ENCODE results near the gene ECEL1.
"Not testable (repeated sequence)": the region's sequence is repeated elsewhere in the genome, so short reads cannot be mapped to it uniquely, and the experiment has no call there.

- not testable (repeated sequence) for TF ChIP-seq CTCF (IDR thresholded peaks at IDR 0.05; ENCODE audit: low read depth, low read length); EZH2phosphoT487 (IDR thresholded peaks at IDR 0.05; ENCODE audit: low read depth)
Observed at GRCh38 chr2:232433622-232434021, 54.0 kb downstream of the ECEL1 start.
